Ovary (tissue), 9 donors: Measurements from ENCODE around the gene SLC25A51. TPM values are rescaled to one million over a fixed set of nuclear protein-coding genes. Genes with fewer than 3 reads are reported as not detected.
"Not testable (repeated sequence)": the region's sequence is repeated elsewhere in the genome, so short reads cannot be mapped to it uniquely, and the experiment has no call there.

Experiments
- DNase-seq, 5 donors: peaks; one replicate each; pipeline ENCODE4 v3.0.0-alpha.2; 2019 to 2020
- H3K27ac ChIP-seq, 2 donors: fragments of 200-600 bp; one replicate each; pipeline versions ENCODE4 v1.5.1 to v1.8.0; 2019 to 2022
- H3K27me3 ChIP-seq: fragments of 200-600 bp; one replicate; pipeline ENCODE4 v1.8.0; 2022
- H3K36me3 ChIP-seq: fragments of 200-600 bp; sonication (generic); one replicate; pipeline ENCODE4 v1.5.1; 2019
- H3K4me1 ChIP-seq: one replicate; pipeline ENCODE4 v1.8.1; 2013; ENCODE audit warnings: mild to moderate bottlenecking, moderate library complexity; ENCODE audit not compliant: insufficient read depth
- H3K4me3 ChIP-seq: fragments of 200-600 bp; sonication (generic); one replicate; pipeline ENCODE4 v1.5.1; 2017
- H3K9me3 ChIP-seq, 2 donors: fragments of 200-600 bp in 1 of 2; sonication (generic) in 1 of 2; one replicate each; pipeline versions ENCODE4 v1.5.1 to v1.8.1; 2013 to 2019; ENCODE audit warnings: mild to moderate bottlenecking in 1 of 2, moderate library complexity in 1 of 2
- CTCF ChIP-seq, 3 donors: fragments of 450-650 bp in 2 of 3; fragments of 200-600 bp in 1 of 3; IDR thresholded peaks; one replicate each; pipeline versions ENCODE4 v1.5.1 to v1.8.0; 2016 to 2022; ENCODE audit warnings: antibody characterized with exemption in 3 of 3, mild to moderate bottlenecking in 1 of 3
- EP300 ChIP-seq: sonication (generic); formaldehyde crosslinking; IDR thresholded peaks from one replicate; pipeline ENCODE4 v1.6.1; 2017; ENCODE audit warnings: antibody characterized with exemption
- POLR2A ChIP-seq: fragments of 450-650 bp; IDR thresholded peaks from one replicate; pipeline ENCODE4 v1.6.1; 2017; ENCODE audit warnings: antibody characterized with exemption, mild to moderate bottlenecking, moderate library complexity
- WGBS, 3 donors: extraction: QIAGEN DNeasy Blood & Tissue Kit in 1 of 3; methylation state at CpG; one replicate each; pipeline versions ENCODE4 v1.1.5 to v1.1.7; 2013 to 2017; 5-methylcytosine and 5-hydroxymethylcytosine counted together
- intact Hi-C, 4 donors: fragments of 100-400 bp; cut with DNase I; formaldehyde crosslinking; loops; one replicate each; pipeline versions ENCODE4 v1.11.0 to v1.15.1; 2022 to 2023
- polyA plus RNA-seq, 2 donors: library from polyadenylated mRNA; stranded (reverse); fragments of 200-250 nt in 1 of 2; fragments of 350-450 nt in 1 of 2; fragmentation: Illumina TruSeq in 1 of 2; extraction: RNeasy Lipid Tissue Mini Kit (QIAGEN cat#74804) in 1 of 2; gene quantifications; one replicate each; pipeline ENCODE4 v1.2.3, GENCODE V29; 2013 to 2014
- total RNA-seq, 7 donors: library from RNA; depleted of rRNA in 2 of 7; stranded (reverse); fragments of >200 nt in 2 of 7; fragmentation: NEBNext Ultra II Directional in 3 of 7; extraction: Animal tissue kit (Norgen Biotek cat#: 25700) in 3 of 7; gene quantifications; one replicate each; pipeline versions ENCODE4 v1.1.0 to v1.2.4, GENCODE V29; 2016 to 2023
- donor health status: DM: no; HTN: no; CAD: no; lungs with moderate emphysema.
- donor health status: DM: no; HTN: no; CAD: no.
- donor health status: Bipolar disorder and iron deficiency.
- donor health status: DM: yes; HTN: yes; CAD: no.
- donor health status: DM: no; HTN: no; CAD: no.
- donor health status: DM: yes; HTN: yes; CAD: no.

Gene SLC25A51
- total and polyA plus RNA-seq, 9 donors = 5.1 to 24.1 (median 20.6) TPM

- Histone ChIP-seq H3K9me3 (no peaks in the 10 kb centered on the region), H3K4me1 (peaks cover under 1% of the 10 kb centered on the region), H3K4me3 (no peak overlapping the region), H3K27ac (no peak overlapping the region), H3K36me3 (no peaks in the 10 kb centered on the region), H3K27me3 (no peaks in the 10 kb centered on the region)
- no peak for DNase-seq
- TF ChIP-seq EP300 (no peak), CTCF (IDR thresholded peaks at IDR 0.05) (no peak), POLR2A (no peak)
- intact Hi-C loops = loop anchor here in 1 of 4 donors (10.0 kb wide), 1 partner anchor 113 kb away; the partner anchor contains the start of gene EXOSC3
- WGBS, 3 donors = 52 to 63% (median 56%) methylated on average over 2 of the region's 2 CpGs
Observed at GRCh38 chr9:37897665-37898064, 6.3 kb downstream of the SLC25A51 start.

GRCh38 chr9:37892063-37892462 lies 11.9 kb downstream of the SLC25A51 start:
- intact Hi-C loops = loop anchor here in 1 of 4 donors (10.0 kb wide), 1 partner anchor 107 kb away; the partner anchor contains the start of gene EXOSC3
- no peaks in the 10 kb centered on the region for H3K36me3 ChIP-seq
- H3K27me3 ChIP-seq = no peaks in the 10 kb centered on the region
- no peak overlapping the region for H3K4me3 ChIP-seq
- no peaks in the 10 kb centered on the region for H3K9me3 ChIP-seq
- TF ChIP-seq CTCF (IDR thresholded peaks at IDR 0.05) (no peak), POLR2A (no peak), EP300 (no peak)
- H3K27ac ChIP-seq = no peak overlapping the region
- DNase-seq = no peak
- 84 to 94% (median 90%) methylated on average over 8 of the region's 8 CpGs for WGBS, 3 donors
- peaks cover 2% of the 10 kb centered on the region for H3K4me1 ChIP-seq

- DNase-seq, H3K4me3 ChIP-seq, H3K27me3 ChIP-seq, H3K36me3 ChIP-seq, H3K9me3 ChIP-seq, H3K27ac ChIP-seq, H3K4me1 ChIP-seq: not testable (repeated sequence)
- intact Hi-C loops = loop anchor here in 1 of 4 donors (10.0 kb wide), 1 partner anchor 106 kb away; the partner anchor contains the start of gene EXOSC3
- WGBS, 3 donors = 65 to 86% (median 81%) methylated on average over 14 to 17 of the region's 17 CpGs
Observed at GRCh38 chr9:37891042-37891441, 12.9 kb downstream of the SLC25A51 start.

GRCh38 chr9:37889536-37889935 lies 14.4 kb downstream of the SLC25A51 start:
- TF ChIP-seq POLR2A = no peak
- no peak for TF ChIP-seq EP300
- no peak for TF ChIP-seq CTCF (IDR thresholded peaks at IDR 0.05)
- DNase-seq = no peak
- intact Hi-C loops = no loop called here
- peaks cover 2% of the 10 kb centered on the region for H3K4me1 ChIP-seq
- no peaks in the 10 kb centered on the region for H3K9me3 ChIP-seq
- no peak overlapping the region for H3K4me3 ChIP-seq
- no peak overlapping the region for H3K27ac ChIP-seq
- no peaks in the 10 kb centered on the region for H3K27me3 ChIP-seq
- no peaks in the 10 kb centered on the region for H3K36me3 ChIP-seq

- H3K4me3 ChIP-seq, H3K4me1 ChIP-seq, H3K27ac ChIP-seq, H3K9me3 ChIP-seq, intact Hi-C loops, DNase-seq, H3K27me3 ChIP-seq, H3K36me3 ChIP-seq: not testable (repeated sequence)
- 87 to 94% (median 88%) methylated on average over 11 of the region's 11 CpGs for WGBS, 3 donors
Observed at GRCh38 chr9:37887977-37888583, 15.8 kb downstream of the SLC25A51 start.
